Right renal cortex interstitium (tissue), 3 donors: ENCODE measurements around the gene IRF1. TPM values are rescaled to one million over a fixed set of nuclear protein-coding genes. Genes with fewer than 3 reads are reported as not detected.
A peak's percentile ranks its signal among the peaks of the same experiment; 100 is the strongest.
"Not testable (repeated sequence)": the region's sequence is repeated elsewhere in the genome, so short reads cannot be mapped to it uniquely, and the experiment has no call there.

Source experiments
- DNase-seq, 3 donors: peaks; one replicate each; pipeline ENCODE4 v3.0.0-alpha.2; 2013; ENCODE audit warnings: low read depth in 3 of 3, low spot score in 2 of 3
- polyA plus RNA-seq, 3 donors: library from polyadenylated mRNA; unstranded; fragments of 120-200 nt; gene quantifications; one replicate each; pipeline ENCODE4 v1.2.1, GENCODE V29; 2013; ENCODE audit not compliant: insufficient read length in 3 of 3

Gene IRF1
- polyA plus RNA-seq, 3 donors = 15.1 to 21.4 (median 18.2) TPM

DNA sequence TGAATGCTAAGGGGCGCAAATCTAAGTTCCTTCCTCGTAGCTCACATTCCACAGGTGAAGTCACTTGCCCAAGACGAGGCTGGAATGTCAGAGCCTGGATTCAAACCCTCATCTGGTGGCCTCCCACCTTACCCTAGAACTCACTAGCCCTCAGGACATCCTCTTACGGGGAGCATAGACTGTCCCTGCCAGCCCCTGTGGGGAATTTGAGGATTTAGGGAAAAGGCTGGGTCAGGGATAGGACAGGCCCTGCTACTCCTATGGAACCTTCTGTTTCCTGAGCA lies 45.0 kb downstream of the IRF1 start:
- DNase-seq = no peak

DNA sequence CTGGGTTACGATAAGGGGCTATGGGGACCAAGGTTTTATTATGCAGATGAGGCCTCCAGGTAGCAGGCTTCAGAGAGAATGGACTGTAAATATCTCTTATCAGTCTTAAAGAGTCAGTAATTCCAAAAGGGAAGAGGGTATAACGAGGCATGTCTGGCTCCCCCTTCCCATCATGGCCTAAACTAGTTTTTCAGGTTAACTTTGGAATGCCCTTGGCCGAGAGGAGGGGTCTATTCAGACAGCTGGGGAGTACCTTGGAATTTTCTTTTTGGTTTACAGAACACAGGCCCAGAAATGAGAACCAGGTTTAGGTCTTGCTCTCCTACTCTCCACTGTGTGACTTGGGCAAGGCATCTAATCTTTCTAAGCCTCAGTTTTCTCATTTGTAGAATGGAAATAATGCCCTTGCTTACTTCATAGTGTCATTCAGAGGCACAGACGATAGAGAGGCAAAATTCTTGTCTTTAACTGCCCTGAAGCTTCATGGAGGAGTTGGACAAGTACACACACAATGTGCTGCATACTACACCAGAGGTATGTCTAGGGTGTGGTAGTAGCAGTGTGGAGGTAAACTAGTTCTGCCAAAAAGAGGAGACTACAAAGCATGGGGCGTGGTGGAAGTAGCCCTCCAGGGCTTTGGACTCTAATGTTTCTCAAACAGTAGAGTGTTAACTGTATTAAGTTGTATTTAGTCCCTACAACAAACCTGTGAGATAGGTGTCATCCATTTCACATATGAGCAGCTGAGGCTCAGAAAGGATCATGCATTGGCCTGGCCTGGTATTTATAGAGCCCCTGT lies 45.5 kb downstream of the IRF1 start:
- no peak for DNase-seq

DNA sequence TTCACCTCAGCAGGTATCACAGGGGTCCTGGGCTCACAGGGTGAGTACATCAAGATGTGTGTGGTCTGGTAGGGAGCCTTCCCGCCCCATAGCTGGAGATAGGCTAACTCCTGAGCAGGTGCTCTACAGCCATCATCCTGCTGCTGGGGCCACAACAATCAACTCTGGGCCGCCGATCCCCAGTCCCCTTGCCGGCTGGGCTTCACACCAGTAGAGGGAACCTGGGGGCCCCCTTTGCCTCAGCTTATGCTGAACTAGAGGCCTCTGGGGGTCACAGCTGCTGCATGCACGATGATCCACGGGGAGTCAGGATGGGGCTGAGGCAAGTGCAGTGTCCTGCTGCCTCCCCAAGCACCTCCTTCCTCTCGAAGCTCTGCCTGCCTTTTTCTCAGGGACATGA lies 46.5 kb downstream of the IRF1 start:
- DNase-seq = no peak

DNA sequence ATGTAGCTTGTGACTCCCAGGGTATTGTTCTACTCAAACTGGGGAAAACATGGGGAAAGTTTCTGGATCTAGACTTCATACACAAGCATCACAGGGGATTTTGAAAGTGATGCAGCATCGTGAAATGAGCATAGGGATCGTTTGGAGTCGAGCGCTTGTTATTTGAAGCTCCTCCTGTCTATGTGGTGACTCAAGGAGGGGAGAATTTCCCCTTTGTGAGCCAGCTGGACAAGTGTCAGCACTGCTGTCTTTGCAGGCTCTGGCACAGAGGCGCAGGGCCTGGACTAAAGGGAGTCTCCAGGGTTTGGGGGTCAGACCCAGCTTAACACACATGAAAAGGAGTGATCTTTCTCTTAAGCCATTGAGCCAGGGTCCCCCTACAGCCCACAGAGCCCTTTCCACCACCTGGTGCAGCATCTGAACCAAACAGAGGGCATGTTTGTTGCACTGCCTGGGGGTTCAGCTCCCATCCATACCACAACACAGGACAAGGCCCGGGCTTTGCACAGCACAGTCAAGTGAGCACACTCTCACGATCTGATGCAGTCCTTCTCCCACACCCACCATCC lies 51.0 kb downstream of the IRF1 start:
- DNase-seq = no peak

DNA sequence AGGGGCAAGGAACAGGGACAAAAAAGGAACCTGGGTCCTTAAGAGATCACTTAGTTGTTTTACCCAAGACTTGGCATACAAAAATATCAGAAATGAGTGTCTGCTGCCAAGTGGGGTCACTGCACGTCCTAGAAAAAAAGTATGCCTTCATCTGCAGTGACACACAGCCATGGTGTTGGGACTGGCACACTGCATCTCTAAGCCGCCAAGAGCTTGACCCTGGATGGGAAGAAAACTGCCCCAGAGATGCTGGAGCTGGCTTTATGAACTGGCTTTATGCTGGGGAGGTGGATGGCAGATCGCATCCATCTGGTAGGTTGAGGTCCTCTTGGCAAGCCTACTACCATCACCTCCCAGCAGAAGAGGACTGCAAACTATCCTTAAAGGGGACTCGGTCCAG lies 51.7 kb downstream of the IRF1 start:
- no peak for DNase-seq

DNA sequence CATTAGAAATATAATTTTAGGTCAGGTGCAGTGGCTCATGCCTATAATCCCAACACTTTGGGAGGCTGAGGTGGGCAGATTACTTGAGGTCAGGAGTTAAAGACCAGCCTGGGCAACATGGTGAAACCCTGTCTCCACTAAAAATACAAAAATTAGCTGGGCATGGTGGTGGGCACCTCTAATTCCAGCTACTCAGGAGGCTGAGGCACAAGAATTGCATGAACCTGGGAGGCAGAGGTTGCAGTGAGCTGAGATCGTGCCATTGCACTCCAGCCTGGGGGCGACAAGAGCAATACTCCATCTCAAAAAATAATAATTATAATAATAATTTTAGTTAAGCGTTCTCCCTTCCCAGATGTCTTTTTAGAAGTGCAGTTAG lies 52.3 kb downstream of the IRF1 start:
- not testable (repeated sequence) for DNase-seq

DNA sequence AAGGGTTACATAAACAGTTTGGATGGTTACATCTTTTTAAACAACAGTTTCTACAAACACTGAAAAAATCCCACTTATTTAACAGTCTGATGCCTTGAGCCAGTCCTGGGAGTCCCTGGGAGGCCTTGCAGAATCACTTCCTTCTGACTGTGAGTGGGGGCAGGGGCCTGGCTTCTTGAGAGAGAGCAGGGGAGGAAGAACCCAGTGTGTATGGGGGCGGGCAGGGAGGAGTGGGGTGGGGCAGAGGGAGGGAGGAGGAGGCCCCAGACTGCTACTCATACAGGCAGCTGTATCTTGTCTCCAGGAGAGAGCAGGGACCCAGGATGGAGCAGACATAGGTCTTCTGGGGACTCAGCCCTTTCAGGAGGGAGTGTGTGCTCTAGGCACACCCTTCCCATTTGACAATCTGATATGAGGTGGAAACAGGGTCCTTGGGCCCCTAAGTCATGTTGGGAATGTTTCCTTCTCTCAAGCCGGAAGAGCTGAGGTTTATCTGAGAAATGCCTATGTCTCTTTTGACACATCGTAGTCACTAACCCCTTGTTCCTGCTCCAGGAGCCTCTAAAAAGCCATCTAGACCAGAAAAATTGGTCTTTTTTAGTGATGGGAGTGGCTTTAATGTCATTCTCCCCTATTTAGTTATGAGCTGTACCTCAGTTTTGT lies 52.8 kb downstream of the IRF1 start:
- DNase-seq = peak in 2 of 3 donors; percentile 40 to 45

DNA sequence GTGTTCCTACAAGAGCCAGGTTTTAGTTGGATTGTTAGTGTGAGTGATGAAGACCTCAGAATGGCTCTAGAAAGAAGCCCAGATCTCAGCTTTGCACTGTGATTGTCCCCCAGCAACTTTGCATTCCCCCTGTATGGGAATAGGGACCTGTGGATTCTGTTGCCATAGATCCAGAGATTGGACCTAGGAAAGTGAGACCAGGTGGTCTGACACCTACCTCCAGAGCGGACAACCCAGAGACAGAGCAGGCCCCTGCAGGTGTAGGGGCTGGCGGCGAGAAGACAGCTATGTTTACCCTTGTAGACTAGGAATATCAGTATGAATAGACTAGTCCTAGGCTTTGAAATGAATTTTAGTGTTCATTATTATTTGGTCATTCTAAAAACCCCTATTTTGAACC lies 53.6 kb downstream of the IRF1 start:
- DNase-seq = no peak

DNA sequence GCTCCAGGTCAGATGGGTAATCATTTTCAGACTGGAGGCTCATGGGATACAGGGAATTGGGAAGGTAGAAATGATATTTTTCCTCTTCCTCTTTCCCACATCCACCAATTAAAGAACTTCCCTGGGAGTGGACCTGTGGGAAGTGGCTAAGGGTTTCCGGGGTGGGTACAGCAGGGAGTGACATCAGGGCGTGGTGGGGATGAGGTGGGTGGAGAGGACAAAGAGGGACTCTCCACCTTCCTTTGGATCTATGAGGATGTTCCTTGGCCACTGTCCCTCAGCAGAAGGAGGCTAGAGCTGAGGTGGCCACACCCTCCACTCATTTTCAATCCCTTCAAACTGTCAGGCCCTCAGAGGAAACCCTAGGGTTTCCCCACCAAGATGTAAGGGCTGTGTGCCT lies 54.7 kb downstream of the IRF1 start:
- no peak for DNase-seq

DNA sequence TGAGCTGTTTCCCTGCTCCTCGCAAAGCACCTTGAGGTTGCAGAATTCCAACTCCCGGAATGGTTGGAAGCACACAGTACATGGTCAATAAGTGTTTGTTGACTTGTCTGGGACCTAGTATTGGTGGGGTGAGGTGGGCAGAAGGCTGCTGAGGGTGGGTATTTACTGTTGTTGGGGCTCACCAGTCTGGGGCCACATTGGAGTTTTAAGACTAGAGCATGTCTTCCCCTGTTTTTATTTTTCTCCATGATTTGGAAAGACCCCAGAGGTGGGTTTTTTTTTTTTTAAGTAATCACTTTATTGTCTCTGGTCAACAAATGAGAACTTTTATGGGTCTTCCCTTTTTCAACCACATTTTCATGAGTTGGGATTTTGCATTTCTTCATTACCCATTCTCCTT lies 55.1 kb downstream of the IRF1 start:
- DNase-seq = no peak

DNA sequence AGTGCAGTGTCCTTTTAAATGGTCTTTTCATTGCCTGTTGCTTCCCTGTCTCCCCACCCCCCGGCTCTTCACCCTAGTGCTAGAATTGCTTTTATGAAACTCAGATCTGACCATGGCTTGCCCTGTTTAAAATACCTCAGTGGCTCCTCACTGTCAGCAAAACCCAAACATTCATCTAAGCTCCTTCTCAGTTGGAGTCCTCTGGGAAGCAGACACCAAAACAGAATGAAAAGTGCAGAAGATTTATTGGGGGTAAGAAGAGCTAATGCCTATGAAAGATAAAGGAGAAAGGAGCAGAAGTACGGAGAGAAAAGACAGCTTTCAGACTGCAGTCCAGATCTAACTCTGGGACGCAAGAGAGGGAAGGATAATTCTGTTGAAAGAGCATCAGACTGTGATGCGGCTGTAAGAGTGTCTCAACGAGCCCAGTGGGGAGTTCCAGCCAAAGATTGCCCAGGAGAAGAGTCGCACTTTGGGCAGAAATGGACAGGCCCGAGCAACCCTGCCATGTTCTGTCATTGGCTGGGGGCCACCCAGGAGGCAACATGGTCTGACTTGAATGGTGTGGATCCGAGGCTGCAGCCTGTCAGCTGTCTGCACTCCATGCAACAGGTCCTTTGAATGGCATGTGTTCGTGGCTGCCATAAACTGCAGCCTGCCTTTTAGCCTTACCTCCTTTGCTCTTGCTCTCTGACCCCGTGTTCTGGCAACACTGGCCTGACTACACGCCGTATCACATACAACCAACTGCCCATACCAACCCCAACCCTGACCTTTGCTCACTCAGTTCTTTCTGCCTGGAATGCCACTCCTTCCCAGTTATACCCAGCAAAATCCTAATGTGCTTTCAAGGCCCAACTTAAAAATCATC lies 55.9 kb downstream of the IRF1 start:
- no peak for DNase-seq

DNA sequence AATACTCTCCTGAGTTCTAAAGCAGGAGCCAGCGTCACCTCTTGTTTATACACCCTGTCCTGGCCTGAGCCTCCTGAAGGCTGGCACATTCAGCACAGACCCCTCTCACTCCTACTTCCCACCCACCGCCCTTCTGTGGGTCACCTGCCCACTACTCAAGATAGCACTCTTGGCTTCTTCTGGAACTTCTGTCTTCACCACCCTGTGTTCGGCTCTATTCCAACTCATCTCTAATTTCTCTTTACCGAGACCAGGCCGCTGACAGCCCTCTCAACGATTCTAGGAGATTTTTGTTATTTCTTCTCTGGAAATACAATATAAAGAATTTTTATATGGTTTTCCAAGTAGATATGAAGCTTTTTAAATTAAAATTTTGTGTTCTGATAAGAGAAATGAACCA lies 57.4 kb downstream of the IRF1 start:
- DNase-seq = no peak

DNA sequence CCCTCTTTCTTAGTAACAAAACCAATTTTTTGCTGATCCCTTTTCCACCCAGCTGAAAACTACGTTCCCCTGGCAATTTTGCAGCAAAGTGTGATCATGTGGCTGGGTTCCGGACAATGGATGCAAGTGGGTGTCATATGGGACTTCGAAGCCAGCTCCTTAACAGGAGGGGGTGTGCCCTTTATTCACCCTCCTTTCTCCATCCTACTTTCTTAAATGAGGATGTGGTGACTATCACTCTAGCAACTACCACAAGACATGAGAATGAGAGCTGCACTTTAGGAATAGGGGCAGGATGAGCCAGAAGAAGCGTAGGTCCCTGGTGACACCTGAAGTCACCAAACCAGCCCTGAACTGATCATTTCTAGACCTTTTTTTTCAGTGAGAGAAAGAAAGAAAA lies 58.9 kb downstream of the IRF1 start:
- no peak for DNase-seq

Other genes starting within 250 kb of the IRF1 start
- 10 to 100 TPM; 11.0 to 13.0 (median 11.2) TPM for gene PDLIM4, start 233.1 kb downstream of the IRF1 start, polyA plus RNA-seq
- 1 to 10 TPM; 5.1 to 6.2 (median 5.8) TPM for gene SLC22A4, start 196.4 kb downstream of the IRF1 start, polyA plus RNA-seq
- 10 to 100 TPM; 44.1 to 52.4 (median 45.1) TPM for gene SLC22A5, start 121.1 kb downstream of the IRF1 start, polyA plus RNA-seq
- gene IL5, start 52.7 kb upstream of the IRF1 start, polyA plus RNA-seq = not detected
- gene RAD50, start 66.2 kb upstream of the IRF1 start, polyA plus RNA-seq = 10 to 100 TPM; 50.5 to 52.6 (median 52.4) TPM
- not detected for gene IL13, start 167.4 kb upstream of the IRF1 start, polyA plus RNA-seq
- not detected for gene IL4, start 183.2 kb upstream of the IRF1 start, polyA plus RNA-seq
- gene KIF3A, start 246.8 kb upstream of the IRF1 start, polyA plus RNA-seq = 10 to 100 TPM; 22.2 to 25.4 (median 23.5) TPM